WTC11 (cell line): Measurements from ENCODE around the gene AKAP10. TPM values are rescaled to one million over a fixed set of nuclear protein-coding genes. Genes with fewer than 3 reads are reported as not detected.

Experiments used
- ARID4B ChIP-seq: sonication (generic); formaldehyde crosslinking; IDR thresholded peaks from 2 replicates; pipeline ENCODE4 v1.8.0; 2023; ENCODE audit warnings: missing genetic modification reagents, mild to moderate bottlenecking, borderline replicate concordance
- ATF3 ChIP-seq: sonication (generic); formaldehyde crosslinking; conservative IDR thresholded peaks from 2 replicates; pipeline ENCODE4 v1.8.1; 2022; ENCODE audit warnings: mild to moderate bottlenecking, missing genetic modification reagents
- E2F5 ChIP-seq: sonication (generic); formaldehyde crosslinking; IDR thresholded peaks from 2 replicates; pipeline ENCODE4 v1.8.1; 2022; ENCODE audit warnings: mild to moderate bottlenecking, moderate library complexity, missing genetic modification reagents
- ELF4 ChIP-seq: sonication (generic); formaldehyde crosslinking; IDR thresholded peaks from 2 replicates; pipeline ENCODE4 v1.8.1; 2022; ENCODE audit warnings: low read depth, mild to moderate bottlenecking, moderate library complexity, missing genetic modification reagents
- EMX1 ChIP-seq: fragments of 250-450 bp; sonication (Bioruptor Pico); IDR thresholded peaks from 2 replicates; pipeline ENCODE4 v1.8.0; 2021; ENCODE audit warnings: mild to moderate bottlenecking
- IRF1 ChIP-seq: sonication (generic); formaldehyde crosslinking; IDR thresholded peaks from 2 replicates; pipeline ENCODE4 v1.8.0; 2023; ENCODE audit warnings: missing genetic modification reagents
- IRF2 ChIP-seq: sonication (generic); formaldehyde crosslinking; IDR thresholded peaks from 2 replicates; pipeline ENCODE4 v1.8.0; 2022; ENCODE audit warnings: low read depth, missing genetic modification reagents, borderline replicate concordance
- JAZF1 ChIP-seq: fragments of 250-450 bp; sonication (Bioruptor Pico); IDR thresholded peaks from 2 replicates; pipeline ENCODE4 v1.9.0; 2021; ENCODE audit warnings: moderate library complexity, mild to moderate bottlenecking, inconsistent platforms
- MLX ChIP-seq: sonication (generic); formaldehyde crosslinking; IDR thresholded peaks from 2 replicates; pipeline ENCODE4 v1.8.1; 2023; ENCODE audit warnings: mild to moderate bottlenecking, missing genetic modification reagents, moderate library complexity
- MXD4 ChIP-seq: fragments of 250-450 bp; sonication (Bioruptor Pico); IDR thresholded peaks from 2 replicates; pipeline ENCODE4 v1.8.0; 2021; ENCODE audit warnings: mild to moderate bottlenecking, moderate library complexity, borderline replicate concordance
- NFATC4 ChIP-seq: fragments of 250-450 bp; sonication (Bioruptor Pico); IDR thresholded peaks from 2 replicates; pipeline ENCODE4 v1.9.0; 2021; ENCODE audit warnings: mild to moderate bottlenecking
- NFYB ChIP-seq: sonication (generic); formaldehyde crosslinking; conservative IDR thresholded peaks from 2 replicates; pipeline ENCODE4 v1.8.0; 2022; ENCODE audit warnings: low read depth, missing genetic modification reagents
- PREB ChIP-seq: sonication (generic); formaldehyde crosslinking; IDR thresholded peaks from 2 replicates; pipeline ENCODE4 v1.8.1; 2022; ENCODE audit warnings: mild to moderate bottlenecking, missing genetic modification reagents, moderate library complexity, borderline replicate concordance
- PRRX2 ChIP-seq: fragments of 250-450 bp; sonication (Bioruptor Pico); IDR thresholded peaks from 2 replicates; pipeline ENCODE4 v1.8.0; 2021; ENCODE audit warnings: mild to moderate bottlenecking
- SOX15 ChIP-seq: fragments of 250-450 bp; sonication (Bioruptor Pico); IDR thresholded peaks from 2 replicates; pipeline ENCODE4 v1.9.0; 2021; ENCODE audit warnings: mild to moderate bottlenecking
- SP1 ChIP-seq: sonication (generic); formaldehyde crosslinking; conservative IDR thresholded peaks from 2 replicates; pipeline ENCODE4 v1.8.1; 2022; ENCODE audit warnings: missing genetic modification reagents
- TEAD4 ChIP-seq: sonication (generic); formaldehyde crosslinking; IDR thresholded peaks from 2 replicates; pipeline ENCODE4 v1.8.0; 2022; ENCODE audit warnings: mild to moderate bottlenecking, missing genetic modification reagents
- ZBTB21 ChIP-seq: sonication (generic); formaldehyde crosslinking; IDR thresholded peaks from 2 replicates; pipeline ENCODE4 v1.8.1; 2023; ENCODE audit warnings: mild to moderate bottlenecking, missing genetic modification reagents, borderline replicate concordance
- ZNF263 ChIP-seq: sonication (generic); formaldehyde crosslinking; IDR thresholded peaks from 2 replicates; pipeline ENCODE4 v1.8.1; 2022; ENCODE audit warnings: low read depth, mild to moderate bottlenecking, moderate library complexity, missing genetic modification reagents
- ZNF317 ChIP-seq: sonication (generic); formaldehyde crosslinking; IDR thresholded peaks from 2 replicates; pipeline ENCODE4 v1.8.1; 2023; ENCODE audit warnings: low read depth, mild to moderate bottlenecking, moderate library complexity, missing genetic modification reagents, borderline replicate concordance
- ZNF423 ChIP-seq: fragments of 250-450 bp; sonication (Bioruptor Pico); IDR thresholded peaks from 2 replicates; pipeline ENCODE4 v2.1.2; 2022; ENCODE audit warnings: mild to moderate bottlenecking, moderate library complexity
- ZNF512 ChIP-seq: sonication (generic); formaldehyde crosslinking; IDR thresholded peaks from 2 replicates; pipeline ENCODE4 v1.8.1; 2022; ENCODE audit warnings: missing genetic modification reagents, borderline replicate concordance
- total RNA-seq: library from RNA; stranded (reverse); gene quantifications from 3 replicates; pipeline ENCODE4 v1.2.3, GENCODE V29; 2021
- TF ChIP-seq, protein P1 (sequence below): fragments of 250-450 bp; sonication (Bioruptor Pico); IDR thresholded peaks from 2 replicates; pipeline ENCODE4 v1.9.0; 2021; ENCODE audit warnings: mild to moderate bottlenecking
- TF ChIP-seq, protein P2 (sequence below): fragments of 250-450 bp; sonication (Bioruptor Pico); IDR thresholded peaks from 2 replicates; pipeline ENCODE4 v1.8.0; 2021; ENCODE audit warnings: mild to moderate bottlenecking

Gene AKAP10
- total RNA-seq, 1 experiment from 2014 or later: 29.9 TPM

DNA sequence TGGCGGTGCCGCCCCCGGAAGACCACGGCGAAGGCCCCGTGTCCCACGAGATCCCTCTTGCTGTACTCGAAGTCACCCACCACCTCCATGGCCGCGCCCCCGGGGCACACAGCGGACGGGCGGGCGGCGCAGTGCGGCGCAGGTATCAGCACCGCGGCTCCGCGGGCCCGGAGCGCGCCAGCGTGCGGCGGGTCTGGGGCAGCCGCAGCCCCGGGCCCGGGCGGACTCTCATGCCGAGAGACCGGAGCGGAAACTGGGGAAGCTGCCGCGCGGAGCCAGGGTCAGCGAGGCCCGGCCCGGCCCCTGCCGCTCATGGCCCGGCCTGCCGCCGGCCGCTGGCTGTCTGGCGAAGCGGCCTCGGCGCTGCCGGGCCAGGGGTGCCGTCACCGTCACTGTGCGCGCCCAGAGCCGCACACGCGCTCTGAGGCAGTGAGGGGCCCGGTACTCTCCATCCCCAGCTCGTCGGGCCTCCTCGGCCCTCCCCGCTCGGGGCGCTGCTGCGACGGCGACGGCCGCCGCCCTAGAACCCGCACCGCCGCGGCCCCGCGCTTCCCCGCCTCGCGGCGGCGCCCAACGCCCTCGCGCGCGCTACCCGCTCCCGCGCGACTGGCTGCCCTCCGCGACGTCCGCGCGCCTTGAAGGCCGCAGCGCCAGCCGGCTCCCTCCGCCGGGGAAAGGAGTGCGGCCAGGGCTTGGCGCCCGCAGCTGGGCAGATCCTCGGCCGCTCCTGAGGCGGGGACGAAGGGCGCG, 110.1 kb downstream of the AKAP10 start, which contains the start of gene ULK2 (continued):
- TF ChIP-seq ZNF423 (CRISPR knock-in tag): peak; percentile 33; the same call in 1 of the 2 replicates
- no peak for TF ChIP-seq NFATC4
- TF ChIP-seq ZNF263 (CRISPR knock-in tag): peak; percentile 37; the same call in 1 of the 2 replicates
- TF ChIP-seq ZNF317 (CRISPR knock-in tag): no peak
- 0 out of 2 replicates have a peak, but pooled peaks have one; percentile 12 for TF ChIP-seq ARID4B (CRISPR knock-in tag)
- TF ChIP-seq NFYB (CRISPR knock-in tag): 0 out of 2 replicates have a peak, but pooled peaks have one; percentile 38
- no peak for TF ChIP-seq MXD4
- TF ChIP-seq IRF2: no peak
- TF ChIP-seq, protein P1, sequence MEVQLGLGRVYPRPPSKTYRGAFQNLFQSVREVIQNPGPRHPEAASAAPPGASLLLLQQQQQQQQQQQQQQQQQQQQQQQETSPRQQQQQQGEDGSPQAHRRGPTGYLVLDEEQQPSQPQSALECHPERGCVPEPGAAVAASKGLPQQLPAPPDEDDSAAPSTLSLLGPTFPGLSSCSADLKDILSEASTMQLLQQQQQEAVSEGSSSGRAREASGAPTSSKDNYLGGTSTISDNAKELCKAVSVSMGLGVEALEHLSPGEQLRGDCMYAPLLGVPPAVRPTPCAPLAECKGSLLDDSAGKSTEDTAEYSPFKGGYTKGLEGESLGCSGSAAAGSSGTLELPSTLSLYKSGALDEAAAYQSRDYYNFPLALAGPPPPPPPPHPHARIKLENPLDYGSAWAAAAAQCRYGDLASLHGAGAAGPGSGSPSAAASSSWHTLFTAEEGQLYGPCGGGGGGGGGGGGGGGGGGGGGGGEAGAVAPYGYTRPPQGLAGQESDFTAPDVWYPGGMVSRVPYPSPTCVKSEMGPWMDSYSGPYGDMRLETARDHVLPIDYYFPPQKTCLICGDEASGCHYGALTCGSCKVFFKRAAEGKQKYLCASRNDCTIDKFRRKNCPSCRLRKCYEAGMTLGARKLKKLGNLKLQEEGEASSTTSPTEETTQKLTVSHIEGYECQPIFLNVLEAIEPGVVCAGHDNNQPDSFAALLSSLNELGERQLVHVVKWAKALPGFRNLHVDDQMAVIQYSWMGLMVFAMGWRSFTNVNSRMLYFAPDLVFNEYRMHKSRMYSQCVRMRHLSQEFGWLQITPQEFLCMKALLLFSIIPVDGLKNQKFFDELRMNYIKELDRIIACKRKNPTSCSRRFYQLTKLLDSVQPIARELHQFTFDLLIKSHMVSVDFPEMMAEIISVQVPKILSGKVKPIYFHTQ (CRISPR knock-in tag): no peak
- TF ChIP-seq ZNF512 (CRISPR knock-in tag): no peak
- TF ChIP-seq TEAD4 (CRISPR knock-in tag): no peak
- TF ChIP-seq SOX15: peak; percentile 52; the same call in 1 of the 2 replicates
- peak; percentile 77 for TF ChIP-seq SP1 (CRISPR knock-in tag)
- TF ChIP-seq E2F5 (CRISPR knock-in tag): peak; percentile 79
- TF ChIP-seq JAZF1: no peak
- TF ChIP-seq ELF4 (CRISPR knock-in tag): no peak
- TF ChIP-seq ATF3 (CRISPR knock-in tag): no peak
- TF ChIP-seq ZBTB21: no peak
- 0 out of 2 replicates have a peak, but pooled peaks have one; percentile 64 for TF ChIP-seq EMX1 (CRISPR knock-in tag)
- TF ChIP-seq MLX (CRISPR knock-in tag): no peak
- TF ChIP-seq PRRX2 (CRISPR knock-in tag): peak; percentile 65; the same call in 1 of the 2 replicates
- no peak for TF ChIP-seq PREB (CRISPR knock-in tag)
- TF ChIP-seq IRF1 (CRISPR knock-in tag): no peak
- TF ChIP-seq, protein P2, sequence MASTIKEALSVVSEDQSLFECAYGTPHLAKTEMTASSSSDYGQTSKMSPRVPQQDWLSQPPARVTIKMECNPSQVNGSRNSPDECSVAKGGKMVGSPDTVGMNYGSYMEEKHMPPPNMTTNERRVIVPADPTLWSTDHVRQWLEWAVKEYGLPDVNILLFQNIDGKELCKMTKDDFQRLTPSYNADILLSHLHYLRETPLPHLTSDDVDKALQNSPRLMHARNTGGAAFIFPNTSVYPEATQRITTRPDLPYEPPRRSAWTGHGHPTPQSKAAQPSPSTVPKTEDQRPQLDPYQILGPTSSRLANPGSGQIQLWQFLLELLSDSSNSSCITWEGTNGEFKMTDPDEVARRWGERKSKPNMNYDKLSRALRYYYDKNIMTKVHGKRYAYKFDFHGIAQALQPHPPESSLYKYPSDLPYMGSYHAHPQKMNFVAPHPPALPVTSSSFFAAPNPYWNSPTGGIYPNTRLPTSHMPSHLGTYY (CRISPR knock-in tag): no peak
